Measurements from ENCODE around the gene KIAA1210. TPM values are rescaled to one million over a fixed set of nuclear protein-coding genes. Genes with fewer than 3 reads are reported as not detected.

The KIAA1210 gene
- total RNA-seq, result not detected in 2 replicates

- no peak for DNase-seq (ENCODE audit: extremely low read depth, low read depth, low spot score)
Observed at GRCh38 chrX:119127650-119128049, at the start of gene KIAA1210. Gene KIAA1210, minus strand, starts transcription at chrX:119127812. Its CDS starts 4,170 bp downstream, at chrX:119123642.

GRCh38 chrX:119177278-119177677 lies 49.7 kb upstream of the KIAA1210 start:
- DNase-seq (ENCODE audit: extremely low read depth, low read depth, low spot score), result no peak

- no peak for DNase-seq (ENCODE audit: extremely low read depth, low read depth, low spot score)
Observed at GRCh38 chrX:119174900-119175299, 47.3 kb upstream of the KIAA1210 start.

DNA sequence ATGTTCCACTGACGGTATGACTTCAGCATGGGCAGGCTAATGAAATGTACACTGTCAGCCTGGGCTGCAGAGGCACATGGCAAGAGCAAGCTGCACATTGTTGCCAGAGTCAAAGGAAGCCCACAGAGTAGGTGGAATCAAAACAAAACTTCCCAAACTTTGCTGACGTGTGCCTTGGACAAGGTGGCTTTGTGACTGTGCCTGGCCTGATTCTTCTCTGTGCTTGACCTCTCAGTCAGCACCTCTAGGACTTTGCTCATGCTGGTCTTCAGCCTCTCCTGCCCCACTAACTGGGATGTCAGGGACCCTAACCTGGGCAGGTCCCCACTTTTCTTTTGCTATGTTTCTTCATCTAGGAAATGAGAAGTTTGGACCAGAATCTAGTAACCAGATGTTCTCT lies 40.5 kb upstream of the KIAA1210 start:
- no peak for DNase-seq (ENCODE audit: extremely low read depth, low read depth, low spot score)

GRCh38 chrX:119158226-119158625 lies 30.6 kb upstream of the KIAA1210 start:
- DNase-seq (ENCODE audit: extremely low read depth, low read depth, low spot score), result no peak

DNA sequence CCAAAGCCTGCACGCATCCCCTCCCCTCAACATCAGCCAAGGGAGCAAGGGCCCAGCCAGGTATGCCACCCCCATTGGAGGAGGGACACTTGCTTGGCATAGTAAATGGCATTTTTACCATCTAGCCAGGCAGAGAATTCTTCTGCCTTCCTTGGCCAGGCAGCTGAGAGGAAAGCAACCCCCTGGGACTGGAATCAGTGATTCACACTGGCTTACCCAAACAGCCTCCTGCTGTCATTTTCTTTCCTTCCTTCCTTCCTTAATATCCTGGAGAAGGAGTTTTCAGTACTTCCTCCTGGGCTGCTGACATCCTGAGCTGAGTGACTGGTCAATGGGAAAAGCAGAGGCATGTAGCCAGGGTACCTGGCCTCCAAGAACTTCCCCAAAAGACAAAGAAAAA lies 28.6 kb upstream of the KIAA1210 start:
- DNase-seq (ENCODE audit: extremely low read depth, low read depth, low spot score), result no peak

- DNase-seq (ENCODE audit: extremely low read depth, low read depth, low spot score), result no peak
Observed at GRCh38 chrX:119155416-119156035, 27.9 kb upstream of the KIAA1210 start.

- no peak for DNase-seq (ENCODE audit: extremely low read depth, low read depth, low spot score)
Observed at GRCh38 chrX:119151051-119151380, 23.4 kb upstream of the KIAA1210 start.

DNA sequence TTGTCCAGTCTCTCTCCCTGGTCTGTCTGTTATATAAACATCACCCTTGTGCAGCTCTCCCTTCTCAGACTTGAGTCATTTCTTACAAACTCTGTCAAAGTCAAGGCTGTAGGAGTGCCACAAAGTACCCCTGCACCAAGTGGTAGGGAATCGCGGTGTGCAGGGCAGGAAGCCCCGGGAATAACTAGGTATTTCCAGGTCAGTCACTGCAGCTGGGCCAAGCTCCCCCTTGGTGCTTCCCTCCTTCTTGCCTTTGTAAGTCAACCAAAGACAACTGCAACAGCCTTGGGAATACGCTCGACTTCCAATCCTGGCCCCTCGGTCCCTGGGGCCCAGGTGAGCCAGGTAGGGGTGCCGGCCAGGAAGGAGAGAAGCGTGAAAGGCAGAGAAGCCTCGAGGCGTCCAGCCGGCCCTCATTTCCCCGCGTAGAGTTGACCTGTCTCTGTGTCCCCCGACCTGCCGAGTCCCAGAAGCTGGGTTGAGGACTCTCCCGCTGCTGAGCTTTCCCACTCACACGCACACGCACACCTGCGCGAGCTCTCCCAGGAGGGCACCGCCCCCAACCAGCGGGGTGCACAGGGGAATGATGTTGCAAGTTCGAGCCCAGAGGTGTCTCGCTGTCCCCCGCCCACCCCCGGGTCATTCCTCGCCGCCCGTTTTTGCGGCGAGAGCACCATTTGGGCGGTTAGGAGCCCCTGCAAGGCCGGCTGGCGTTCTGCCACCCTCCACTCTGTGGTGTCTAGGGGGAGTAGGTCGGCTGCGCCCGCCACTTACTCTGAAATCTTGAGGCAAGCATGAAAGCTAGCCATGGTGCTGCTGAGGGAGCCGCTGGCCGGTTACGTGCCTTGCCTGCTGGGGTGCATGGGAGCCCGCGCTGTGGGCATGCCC lies 22.8 kb upstream of the KIAA1210 start:
- DNase-seq (ENCODE audit: extremely low read depth, low read depth, low spot score), result no peak

- no peak for DNase-seq (ENCODE audit: extremely low read depth, low read depth, low spot score)
Observed at GRCh38 chrX:119147486-119147885, 19.9 kb upstream of the KIAA1210 start.

DNA sequence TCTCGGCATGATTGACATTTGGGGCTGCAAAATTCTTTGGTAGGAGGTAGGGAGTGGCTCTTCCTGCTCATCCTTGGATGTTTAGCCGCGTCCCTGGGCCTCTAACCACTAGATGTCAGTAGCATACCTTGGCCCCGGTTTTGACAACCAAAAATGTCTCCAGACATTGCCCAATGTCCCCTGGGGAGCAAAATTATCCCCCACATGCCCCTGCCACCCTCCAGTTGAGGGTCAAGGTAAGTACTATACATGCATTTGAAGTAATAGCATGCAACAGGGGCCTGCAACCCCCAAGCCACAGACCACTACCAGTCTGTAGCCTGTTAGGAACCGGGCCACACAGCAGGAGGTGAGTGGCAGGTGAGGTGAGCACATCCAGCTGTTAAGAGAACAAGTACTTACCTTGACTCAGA lies 17.6 kb upstream of the KIAA1210 start:
- DNase-seq (ENCODE audit: extremely low read depth, low read depth, low spot score), result no peak

GRCh38 chrX:119134466-119134865 lies 6.9 kb upstream of the KIAA1210 start:
- no peak for DNase-seq (ENCODE audit: extremely low read depth, low read depth, low spot score)

DNA sequence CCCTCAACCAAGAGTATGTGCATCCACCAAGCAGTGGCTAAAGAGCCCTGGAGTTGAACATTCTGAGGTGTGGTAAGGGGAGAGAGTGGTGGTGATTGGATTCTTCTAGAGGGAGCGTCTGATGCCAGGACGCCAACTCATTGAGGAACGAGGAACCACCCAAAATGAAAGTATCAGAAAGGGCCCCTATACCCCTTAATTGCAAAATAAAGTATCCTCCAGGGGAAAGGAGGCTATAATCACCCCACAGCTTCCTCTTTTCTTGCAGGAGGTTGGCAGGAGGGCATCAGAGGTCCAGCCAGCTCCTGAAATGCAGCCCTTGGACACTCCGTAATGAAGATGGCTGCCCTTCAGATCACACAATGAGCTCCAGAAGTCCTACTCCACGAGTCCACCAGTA lies 5.3 kb upstream of the KIAA1210 start:
- no peak for DNase-seq (ENCODE audit: extremely low read depth, low read depth, low spot score)

- no peak for DNase-seq (ENCODE audit: extremely low read depth, low read depth, low spot score)
Observed at GRCh38 chrX:119132316-119132715, 4.7 kb upstream of the KIAA1210 start.

GRCh38 chrX:119130911-119131310 lies 3.3 kb upstream of the KIAA1210 start:
- no peak for DNase-seq (ENCODE audit: extremely low read depth, low read depth, low spot score)

DNA sequence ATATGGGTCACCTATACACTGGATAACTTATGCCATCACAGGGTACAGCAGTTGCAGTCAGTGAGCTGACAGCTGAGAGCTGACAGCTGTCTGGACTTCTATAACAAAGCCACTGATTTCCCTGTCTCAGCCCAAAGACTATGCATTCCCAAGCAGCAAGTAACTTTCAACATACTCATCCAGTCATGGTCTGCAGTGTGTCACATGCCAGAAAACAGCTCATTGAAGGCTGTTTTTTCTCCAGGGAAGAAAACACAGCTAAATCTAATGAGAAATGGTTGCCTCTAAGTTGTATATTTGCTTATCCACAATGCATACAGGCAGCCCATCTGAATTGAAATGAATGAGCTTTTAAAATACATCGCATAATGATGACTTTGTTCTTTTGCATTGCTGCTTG lies 6.3 kb downstream of the KIAA1210 start:
- DNase-seq (ENCODE audit: extremely low read depth, low read depth, low spot score), result no peak

- peak; percentile 29 for DNase-seq (ENCODE audit: extremely low read depth, low read depth, low spot score)
Observed at GRCh38 chrX:119118780-119119395, 8.7 kb downstream of the KIAA1210 start.

- no peak for DNase-seq (ENCODE audit: extremely low read depth, low read depth, low spot score)
Observed at GRCh38 chrX:119107206-119107605, 20.4 kb downstream of the KIAA1210 start.

DNA sequence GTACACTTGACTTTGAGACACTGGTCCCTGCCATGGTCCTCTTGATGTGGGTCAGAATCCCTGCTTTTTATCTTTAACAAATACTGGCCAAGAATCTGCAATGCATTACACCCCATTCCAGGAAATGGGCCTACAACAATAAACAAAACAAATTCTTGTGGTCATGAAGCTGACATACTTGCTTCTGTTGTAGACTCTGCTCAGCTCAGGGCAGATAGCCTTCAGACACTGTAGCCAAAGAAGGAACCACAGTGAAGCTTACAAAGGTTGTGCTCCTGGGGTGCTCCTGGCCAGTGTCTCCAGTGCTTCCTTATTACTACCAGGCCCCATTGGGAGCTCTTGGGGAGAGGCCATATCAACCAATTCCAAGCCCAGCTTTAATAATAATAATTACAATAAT lies 21.8 kb downstream of the KIAA1210 start:
- no peak for DNase-seq (ENCODE audit: extremely low read depth, low read depth, low spot score)

DNA sequence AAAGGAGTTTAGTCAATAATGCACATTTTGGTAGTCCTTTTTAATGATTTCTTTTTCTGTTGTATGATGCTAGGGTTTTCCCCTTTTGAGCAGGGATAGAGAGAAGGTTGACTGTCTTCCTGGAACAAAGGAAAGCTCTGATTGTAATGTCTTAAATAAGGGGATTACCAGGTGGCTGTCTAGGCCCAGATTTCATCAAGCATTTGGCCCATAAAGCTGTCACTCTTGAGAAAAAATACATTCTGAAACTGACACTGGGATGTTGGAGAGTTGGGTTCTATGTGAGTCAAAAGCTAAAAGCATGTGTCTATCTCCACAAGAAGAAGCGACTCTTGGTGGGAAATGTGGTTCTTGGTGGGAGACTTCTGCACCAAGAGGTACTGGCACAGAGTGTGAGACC lies 26.4 kb downstream of the KIAA1210 start:
- no peak for DNase-seq (ENCODE audit: extremely low read depth, low read depth, low spot score)

- no peak for DNase-seq (ENCODE audit: extremely low read depth, low read depth, low spot score)
Observed at GRCh38 chrX:119095936-119096335, 31.7 kb downstream of the KIAA1210 start.

GRCh38 chrX:119094819-119095218 lies 32.8 kb downstream of the KIAA1210 start:
- no peak for DNase-seq (ENCODE audit: extremely low read depth, low read depth, low spot score)
